ENCODE results near the gene SHC3. TPM values are rescaled to one million over a fixed set of nuclear protein-coding genes. Genes with fewer than 3 reads are reported as not detected.

The SHC3 gene
- total and polyA plus RNA-seq, 2 of the 4 experiments (the other 2 are of a cell fraction): 4.5 to 13.3 TPM

DNA sequence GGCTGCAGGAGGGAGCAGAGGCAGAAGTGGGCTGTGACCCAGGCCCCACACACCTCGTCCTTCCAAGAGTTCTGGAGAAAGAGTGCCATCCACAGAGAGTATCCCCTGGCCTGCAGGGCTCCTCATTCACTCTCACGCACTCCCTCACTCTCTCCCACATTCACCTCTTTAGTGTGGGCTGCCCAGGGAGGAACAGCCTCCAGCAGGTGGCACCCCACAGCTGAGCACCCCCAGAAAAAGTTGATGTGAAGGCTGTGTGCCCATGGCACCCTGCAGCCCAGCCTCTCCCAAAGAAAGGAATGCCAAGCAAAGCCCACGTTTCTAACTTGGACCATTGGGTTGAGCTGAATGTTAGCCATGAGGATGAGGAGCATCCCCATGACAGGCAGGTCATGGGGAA is 4.5 kb upstream of the SHC3 start:
- no TSS peak for BruUV-seq (replicated peaks)
- Histone ChIP-seq H4K5ac (ENCODE audit: low read depth, low read length) (no peak overlapping the region), H3K36me3 (ENCODE audit: control insufficient read depth, insufficient read depth, low read length) (no peaks in the 10 kb centered on the region), H3K4me2 (ENCODE audit: low read depth, low read length) (no peak overlapping the region), H4K8ac (ENCODE audit: low read depth in 2 of 2, low read length in 2 of 2) (no peak overlapping the region), H3K9me3 (ENCODE audit: control insufficient read depth, insufficient read depth, low read length) (no peaks in the 10 kb centered on the region), H3K27ac (ENCODE audit: insufficient read depth, low read length) (no peak overlapping the region), H3K4me3 (ENCODE audit: insufficient read depth, low read depth, low read length) (no peak overlapping the region), H4K20me1 (ENCODE audit: insufficient read depth, low read length) (no peaks in the 10 kb centered on the region), H3K79me1 (ENCODE audit: low read depth in 1 of 2, low read length in 2 of 2) (peaks cover 4 to 6% of the 10 kb centered on the region in 2 experiments; a peak in 3 of 4 replicates), H3K18ac (ENCODE audit: low read depth, low read length) (no peak overlapping the region), H2BK15ac (ENCODE audit: low read depth, low read length) (no peak overlapping the region), H3K27me3 (ENCODE audit: control insufficient read depth, insufficient read depth, low read length) (no peaks in the 10 kb centered on the region), H3K4me1 (ENCODE audit: control insufficient read depth, insufficient read depth, low read length) (peaks cover 11% of the 10 kb centered on the region), H2BK20ac (ENCODE audit: low read depth, low read length) (no peak overlapping the region), H2BK120ac (ENCODE audit: low read depth, low read length) (no peak overlapping the region), H3K4ac (ENCODE audit: low read depth, low read length) (no peak overlapping the region), H3K9me1 (ENCODE audit: insufficient read depth, low read length) (no peaks in the 10 kb centered on the region), H3K14ac (replicated peaks; ENCODE audit: low read depth, low read length) (no peak overlapping the region), H2AK9ac (replicated peaks; ENCODE audit: low read depth, low read length, poor library complexity) (no peak overlapping the region), H3K23ac (ENCODE audit: low read depth, low read length) (no peak overlapping the region), H2AK5ac (ENCODE audit: low read depth, low read length) (no peak overlapping the region; the same call in 1 of the 2 replicates), H4K91ac (ENCODE audit: insufficient read depth, low read depth, low read length) (no peak overlapping the region), H3K56ac (ENCODE audit: extremely low read depth, insufficient read depth, low read length) (no peak overlapping the region), H2AFZ (replicated peaks; ENCODE audit: low read length, poor library complexity) (no peak overlapping the region), H3K9ac (ENCODE audit: low read depth, low read length) (no peak overlapping the region), H2BK5ac (ENCODE audit: low read depth, low read length, poor library complexity, severe bottlenecking) (no peak overlapping the region)
- dilution Hi-C loops (cut with HindIII; ENCODE audit: low sequenced_read_pairs, unreplicated experiment): no loop called here
- DNase-seq (no peak), ATAC-seq (ENCODE audit: low read depth) (no peak)
- intact Hi-C loops (cut with micrococcal nuclease): loop anchor here (5.0 kb wide), 1 partner anchor 34 kb away; no protein-coding TSS in a partner anchor
- TF ChIP-seq, protein P1, sequence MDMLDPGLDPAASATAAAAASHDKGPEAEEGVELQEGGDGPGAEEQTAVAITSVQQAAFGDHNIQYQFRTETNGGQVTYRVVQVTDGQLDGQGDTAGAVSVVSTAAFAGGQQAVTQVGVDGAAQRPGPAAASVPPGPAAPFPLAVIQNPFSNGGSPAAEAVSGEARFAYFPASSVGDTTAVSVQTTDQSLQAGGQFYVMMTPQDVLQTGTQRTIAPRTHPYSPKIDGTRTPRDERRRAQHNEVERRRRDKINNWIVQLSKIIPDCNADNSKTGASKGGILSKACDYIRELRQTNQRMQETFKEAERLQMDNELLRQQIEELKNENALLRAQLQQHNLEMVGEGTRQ (IDR thresholded peaks at IDR 0.05; ENCODE audit: low read depth, low read length): no peak
- no peak for TF ChIP-seq CHD1 (IDR thresholded peaks at IDR 0.05; ENCODE audit: low read depth, low read length)
- no peak for TF ChIP-seq RCOR1 (IDR thresholded peaks at IDR 0.05; ENCODE audit: insufficient replicate concordance, low read length)
- TF ChIP-seq, protein P2, sequence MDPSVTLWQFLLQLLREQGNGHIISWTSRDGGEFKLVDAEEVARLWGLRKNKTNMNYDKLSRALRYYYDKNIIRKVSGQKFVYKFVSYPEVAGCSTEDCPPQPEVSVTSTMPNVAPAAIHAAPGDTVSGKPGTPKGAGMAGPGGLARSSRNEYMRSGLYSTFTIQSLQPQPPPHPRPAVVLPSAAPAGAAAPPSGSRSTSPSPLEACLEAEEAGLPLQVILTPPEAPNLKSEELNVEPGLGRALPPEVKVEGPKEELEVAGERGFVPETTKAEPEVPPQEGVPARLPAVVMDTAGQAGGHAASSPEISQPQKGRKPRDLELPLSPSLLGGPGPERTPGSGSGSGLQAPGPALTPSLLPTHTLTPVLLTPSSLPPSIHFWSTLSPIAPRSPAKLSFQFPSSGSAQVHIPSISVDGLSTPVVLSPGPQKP (IDR thresholded peaks at IDR 0.05; ENCODE audit: borderline replicate concordance, low read depth, low read length): no peak
- no peak for TF ChIP-seq BHLHE40 (IDR thresholded peaks at IDR 0.05; ENCODE audit: low read depth, low read length)
- TF ChIP-seq RAD21 (IDR thresholded peaks at IDR 0.05; ENCODE audit: low read length): no peak
- no peak for TF ChIP-seq FOS (IDR thresholded peaks at IDR 0.05; ENCODE audit: low read depth, low read length)
- TF ChIP-seq, protein P3, sequence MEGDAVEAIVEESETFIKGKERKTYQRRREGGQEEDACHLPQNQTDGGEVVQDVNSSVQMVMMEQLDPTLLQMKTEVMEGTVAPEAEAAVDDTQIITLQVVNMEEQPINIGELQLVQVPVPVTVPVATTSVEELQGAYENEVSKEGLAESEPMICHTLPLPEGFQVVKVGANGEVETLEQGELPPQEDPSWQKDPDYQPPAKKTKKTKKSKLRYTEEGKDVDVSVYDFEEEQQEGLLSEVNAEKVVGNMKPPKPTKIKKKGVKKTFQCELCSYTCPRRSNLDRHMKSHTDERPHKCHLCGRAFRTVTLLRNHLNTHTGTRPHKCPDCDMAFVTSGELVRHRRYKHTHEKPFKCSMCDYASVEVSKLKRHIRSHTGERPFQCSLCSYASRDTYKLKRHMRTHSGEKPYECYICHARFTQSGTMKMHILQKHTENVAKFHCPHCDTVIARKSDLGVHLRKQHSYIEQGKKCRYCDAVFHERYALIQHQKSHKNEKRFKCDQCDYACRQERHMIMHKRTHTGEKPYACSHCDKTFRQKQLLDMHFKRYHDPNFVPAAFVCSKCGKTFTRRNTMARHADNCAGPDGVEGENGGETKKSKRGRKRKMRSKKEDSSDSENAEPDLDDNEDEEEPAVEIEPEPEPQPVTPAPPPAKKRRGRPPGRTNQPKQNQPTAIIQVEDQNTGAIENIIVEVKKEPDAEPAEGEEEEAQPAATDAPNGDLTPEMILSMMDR (conservative IDR thresholded peaks at IDR 0.05; ENCODE audit: low read depth, low read length): no peak
- no peak for TF ChIP-seq MXI1 (IDR thresholded peaks at IDR 0.05; ENCODE audit: borderline replicate concordance, low read depth, low read length)
- TF ChIP-seq POLR2A (IDR thresholded peaks at IDR 0.05; ENCODE audit: low read depth, low read length): no peak
- TF ChIP-seq NFE2L2 (IDR thresholded peaks at IDR 0.05; ENCODE audit: low read depth, low read length): no peak
- TF ChIP-seq MAZ (IDR thresholded peaks at IDR 0.05; ENCODE audit: borderline replicate concordance, low read depth, low read length): no peak
- TF ChIP-seq RFX5 (IDR thresholded peaks at IDR 0.05; ENCODE audit: low read depth, low read length): no peak
- no peak for TF ChIP-seq CEBPB (IDR thresholded peaks at IDR 0.05; ENCODE audit: low read depth, low read length)
- no peak for TF ChIP-seq MAFK (IDR thresholded peaks at IDR 0.05; ENCODE audit: low read depth, low read length)
- no peak for TF ChIP-seq SMC3 (IDR thresholded peaks at IDR 0.05; ENCODE audit: low read depth, low read length)
- ChIA-PET CTCF (interaction anchor here (0.7 kb wide), 1 partner anchor 96 kb away, joined by 3 read pairs; no protein-coding TSS in a partner anchor), POLR2A (ENCODE audit: unreplicated experiment) (no interaction called here)
- in situ Hi-C loops (cut with MboI; ENCODE audit: low sequenced_read_pairs): no loop called here
- 60% methylated on average over 1 of the region's 3 CpGs; no CpG with 5 or more reads in 1 of the 2 experiments for WGBS, 2 experiments (ENCODE audit: extremely low coverage in 2 of 2, insufficient read length in 1 of 2)
